Esophagus muscularis mucosa (tissue), 4 donors: ENCODE data around the gene TMEM95.

Experiments used
- CTCF ChIP-seq, 3 experiments: fragments of 200-600 bp in 2 of 3; fragments of 450-650 bp in 1 of 3; sonication (generic) in 2 of 3; IDR thresholded peaks; one replicate each; pipeline ENCODE4 v1.5.1; 2017 to 2019; ENCODE audit warnings: antibody characterized with exemption in 3 of 3, mild to moderate bottlenecking in 2 of 3, moderate library complexity in 1 of 3
- EP300 ChIP-seq: sonication (generic); formaldehyde crosslinking; IDR thresholded peaks from one replicate; pipeline ENCODE4 v1.6.1; 2017; ENCODE audit warnings: antibody characterized with exemption
- POLR2AphosphoS5 ChIP-seq, 2 donors: sonication (generic); formaldehyde crosslinking; IDR thresholded peaks; one replicate each; pipeline ENCODE4 v1.6.1; 2017; ENCODE audit warnings: antibody characterized with exemption in 2 of 2

DNA sequence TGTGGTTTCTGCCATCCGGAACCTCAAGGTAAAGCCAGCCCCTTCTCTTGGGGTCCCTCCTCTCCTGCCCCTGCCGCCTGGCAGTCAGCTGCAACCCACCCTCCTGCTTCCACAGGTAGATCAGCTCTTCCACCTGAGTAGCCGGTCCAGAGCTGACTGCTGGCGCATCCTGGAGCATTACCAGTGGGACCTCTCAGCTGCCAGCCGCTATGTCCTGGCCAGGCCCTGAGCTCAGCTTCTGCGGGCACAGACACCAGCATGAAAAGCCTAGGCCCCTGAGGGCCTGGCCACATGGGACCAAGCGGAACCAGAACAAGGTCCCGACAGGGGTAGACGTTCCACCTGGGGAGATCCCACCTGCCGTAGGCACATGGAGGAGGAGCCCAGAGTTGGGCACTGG is 33.9 kb downstream of the TMEM95 start:
- TF ChIP-seq CTCF (IDR thresholded peaks at IDR 0.05) = no peak
- TF ChIP-seq EP300 = no peak
- no peak for TF ChIP-seq POLR2AphosphoS5 (IDR thresholded peaks at IDR 0.05)
